GM12865 (cell line): Measurements from ENCODE around the gene ZNF618.

Source experiments
- DNase-seq: peaks from one replicate; pipeline ENCODE4 v3.0.0; 2010; ENCODE audit warnings: low read depth
- H3K4me3 ChIP-seq: 2 replicates; pipeline ENCODE4 v1.5.1; 2011; ENCODE audit warnings: mild to moderate bottlenecking, low read depth, low read length, control low read depth
- TF ChIP-seq, protein P1 (sequence below): IDR thresholded peaks from 2 replicates; pipeline ENCODE4 v1.5.1; 2011; ENCODE audit warnings: low read length, control low read depth, low read depth, inconsistent platforms; ENCODE audit not compliant: insufficient read depth; ENCODE audit errors: missing control alignments

The ZNF618 gene

DNA sequence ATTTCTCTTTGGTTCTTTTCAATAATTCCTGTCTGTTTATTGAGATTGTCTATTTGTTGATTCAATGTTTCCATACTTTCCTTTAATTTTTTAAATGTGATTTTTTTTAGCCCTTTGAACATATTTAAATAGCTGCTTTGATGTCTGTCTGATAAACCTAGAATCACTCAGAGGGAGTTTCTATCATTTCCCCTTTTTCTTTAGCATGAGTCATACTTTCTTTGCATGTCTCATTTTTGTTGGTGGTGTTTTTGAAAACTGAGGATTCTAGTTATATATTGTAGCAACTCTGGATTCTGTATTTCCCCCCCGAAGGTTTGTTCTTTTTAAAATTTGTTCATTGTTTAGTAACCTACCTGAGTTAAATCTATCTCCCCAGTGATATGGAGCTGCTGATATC, 24.2 kb upstream of the ZNF618 start:
- no peak for DNase-seq
- H3K4me3 ChIP-seq, result no peak overlapping the region
- TF ChIP-seq, protein P1, sequence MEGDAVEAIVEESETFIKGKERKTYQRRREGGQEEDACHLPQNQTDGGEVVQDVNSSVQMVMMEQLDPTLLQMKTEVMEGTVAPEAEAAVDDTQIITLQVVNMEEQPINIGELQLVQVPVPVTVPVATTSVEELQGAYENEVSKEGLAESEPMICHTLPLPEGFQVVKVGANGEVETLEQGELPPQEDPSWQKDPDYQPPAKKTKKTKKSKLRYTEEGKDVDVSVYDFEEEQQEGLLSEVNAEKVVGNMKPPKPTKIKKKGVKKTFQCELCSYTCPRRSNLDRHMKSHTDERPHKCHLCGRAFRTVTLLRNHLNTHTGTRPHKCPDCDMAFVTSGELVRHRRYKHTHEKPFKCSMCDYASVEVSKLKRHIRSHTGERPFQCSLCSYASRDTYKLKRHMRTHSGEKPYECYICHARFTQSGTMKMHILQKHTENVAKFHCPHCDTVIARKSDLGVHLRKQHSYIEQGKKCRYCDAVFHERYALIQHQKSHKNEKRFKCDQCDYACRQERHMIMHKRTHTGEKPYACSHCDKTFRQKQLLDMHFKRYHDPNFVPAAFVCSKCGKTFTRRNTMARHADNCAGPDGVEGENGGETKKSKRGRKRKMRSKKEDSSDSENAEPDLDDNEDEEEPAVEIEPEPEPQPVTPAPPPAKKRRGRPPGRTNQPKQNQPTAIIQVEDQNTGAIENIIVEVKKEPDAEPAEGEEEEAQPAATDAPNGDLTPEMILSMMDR, result no peak

DNA sequence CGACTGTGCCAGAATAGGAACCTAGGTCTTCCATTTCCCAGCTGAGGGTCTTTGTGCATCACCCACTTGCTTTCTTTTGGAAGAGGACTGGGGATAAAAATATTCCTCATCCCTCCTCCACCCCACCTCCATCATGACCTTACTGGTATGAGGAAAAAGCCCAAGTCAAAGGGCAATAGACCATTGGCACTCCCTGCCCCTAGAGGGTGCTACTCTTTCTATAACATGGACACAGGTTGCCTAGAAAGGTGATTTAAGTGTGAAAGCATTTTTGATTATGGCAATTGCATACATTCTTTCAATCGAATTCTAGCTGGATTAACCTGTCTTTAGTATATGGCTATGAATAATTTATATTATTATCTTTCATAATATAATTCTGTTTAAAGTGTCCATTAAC, 22.8 kb upstream of the ZNF618 start:
- TF ChIP-seq, protein P1, result peak; percentile 44
- DNase-seq, result peak; percentile 13
- no peak overlapping the region for H3K4me3 ChIP-seq

DNA sequence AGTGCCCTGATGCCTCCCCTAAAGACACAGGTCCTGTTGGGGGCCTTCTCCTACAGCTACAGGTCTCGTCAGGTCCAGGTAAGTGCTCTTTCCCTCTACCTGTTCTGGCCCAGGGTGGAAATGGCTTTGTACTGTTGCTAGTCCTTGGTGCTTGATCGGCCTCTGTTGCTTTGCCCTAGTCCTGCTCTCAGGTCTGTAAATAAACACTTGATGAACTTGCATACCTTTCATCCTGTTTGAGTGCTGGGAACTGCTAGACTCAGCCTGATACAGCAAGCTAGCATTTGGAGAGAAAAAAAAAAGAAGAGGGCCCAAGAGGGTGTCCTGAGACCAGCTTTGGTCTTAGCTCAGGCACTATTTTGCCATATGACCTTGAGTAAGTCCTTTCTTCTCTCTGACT, 21.8 kb upstream of the ZNF618 start:
- no peak overlapping the region for H3K4me3 ChIP-seq
- TF ChIP-seq, protein P1, result no peak
- no peak for DNase-seq

DNA sequence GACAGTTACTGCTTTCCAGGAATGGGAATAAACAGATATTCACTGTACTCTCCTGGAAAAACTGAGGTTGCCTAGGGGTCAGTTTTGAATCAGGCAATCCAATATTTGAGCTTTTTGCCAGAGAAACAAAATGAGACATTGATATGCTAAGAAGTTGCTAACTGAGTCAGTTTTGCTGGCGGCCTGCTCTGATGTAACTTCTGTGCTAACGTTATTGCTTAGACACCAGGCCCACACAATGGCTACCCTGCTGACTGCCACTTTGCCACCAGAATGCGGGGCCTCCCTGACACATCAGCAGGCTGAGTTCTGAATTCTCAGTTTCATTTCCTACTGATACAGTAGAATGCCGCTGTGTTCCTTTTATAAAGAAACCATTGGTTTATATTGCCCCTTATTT, 18.2 kb upstream of the ZNF618 start:
- no peak overlapping the region for H3K4me3 ChIP-seq
- TF ChIP-seq, protein P1, result no peak
- peak; percentile 15 for DNase-seq

DNA sequence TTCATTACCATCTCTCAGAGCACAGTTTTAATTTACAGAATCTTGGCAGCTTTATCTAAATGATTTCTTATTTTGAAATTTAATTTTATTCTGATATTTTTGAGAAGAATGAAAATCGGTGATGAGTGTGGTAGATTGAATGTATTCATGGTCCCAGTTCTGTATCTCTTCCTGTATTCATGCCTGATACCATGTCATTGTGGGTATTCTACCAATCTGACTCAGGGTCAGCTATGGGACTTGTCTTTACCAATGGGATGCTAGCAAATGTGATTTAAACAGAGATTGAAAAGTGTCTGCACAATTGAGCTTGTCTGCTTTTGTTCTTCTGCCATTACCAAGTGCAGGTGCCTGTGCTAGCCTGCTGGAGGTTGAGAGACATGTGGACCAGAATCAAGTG, 17.8 kb upstream of the ZNF618 start:
- no peak for DNase-seq
- TF ChIP-seq, protein P1, result no peak
- H3K4me3 ChIP-seq, result no peak overlapping the region

DNA sequence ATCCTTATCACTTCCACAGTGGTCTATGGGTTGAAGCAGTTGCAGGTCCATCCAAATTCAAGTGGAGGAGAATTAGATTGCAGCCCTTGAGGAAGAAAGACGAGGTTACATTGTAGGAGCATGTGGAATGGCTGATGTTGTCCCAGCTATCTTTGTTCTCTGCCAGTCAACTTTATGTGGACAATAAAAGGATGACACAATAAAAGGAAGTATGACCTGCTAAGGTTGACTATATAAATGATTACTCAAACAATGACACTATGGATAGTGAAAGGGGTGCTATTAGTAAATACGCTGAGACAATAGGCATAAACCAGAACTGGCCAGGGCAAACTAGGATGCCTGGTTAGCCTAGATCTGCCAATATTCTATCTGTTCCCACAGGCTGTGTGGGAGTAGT, 12.8 kb upstream of the ZNF618 start:
- DNase-seq, result no peak
- TF ChIP-seq, protein P1, result no peak
- H3K4me3 ChIP-seq, result no peak overlapping the region

DNA sequence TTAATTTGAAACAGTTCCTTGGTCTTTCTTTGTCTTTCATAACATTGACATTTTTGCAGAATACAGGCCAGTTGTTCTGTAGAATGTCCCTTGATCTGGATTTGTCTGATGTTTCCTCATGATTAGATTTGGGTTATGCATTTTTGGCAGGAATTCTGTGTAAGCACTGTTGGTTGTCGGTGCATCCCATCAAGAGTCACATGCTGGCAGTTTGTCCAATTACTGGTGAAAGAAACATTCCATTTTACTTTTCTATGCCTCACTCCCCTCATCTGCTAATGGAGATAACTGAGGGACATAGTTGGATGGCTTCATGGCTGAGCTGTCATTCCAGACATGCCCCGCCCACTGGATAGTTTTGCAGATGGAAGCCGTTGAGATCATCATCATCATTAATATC, 7.6 kb upstream of the ZNF618 start:
- no peak overlapping the region for H3K4me3 ChIP-seq
- TF ChIP-seq, protein P1, result no peak
- DNase-seq, result no peak
